NCI-H2227 treated with DMSO at 0.1 percent for 48 hours (cell line): ENCODE measurements around the gene NTMT1.
"Not testable (repeated sequence)": the region's sequence is repeated elsewhere in the genome, so short reads cannot be mapped to it uniquely, and the experiment has no call there.

Source experiments
- DNase-seq: peaks from one replicate; lab custom pipeline; 2025; lab: John Stamatoyannopoulos, UW

NTMT1 gene, protein sequence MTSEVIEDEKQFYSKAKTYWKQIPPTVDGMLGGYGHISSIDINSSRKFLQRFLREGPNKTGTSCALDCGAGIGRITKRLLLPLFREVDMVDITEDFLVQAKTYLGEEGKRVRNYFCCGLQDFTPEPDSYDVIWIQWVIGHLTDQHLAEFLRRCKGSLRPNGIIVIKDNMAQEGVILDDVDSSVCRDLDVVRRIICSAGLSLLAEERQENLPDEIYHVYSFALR

DNA sequence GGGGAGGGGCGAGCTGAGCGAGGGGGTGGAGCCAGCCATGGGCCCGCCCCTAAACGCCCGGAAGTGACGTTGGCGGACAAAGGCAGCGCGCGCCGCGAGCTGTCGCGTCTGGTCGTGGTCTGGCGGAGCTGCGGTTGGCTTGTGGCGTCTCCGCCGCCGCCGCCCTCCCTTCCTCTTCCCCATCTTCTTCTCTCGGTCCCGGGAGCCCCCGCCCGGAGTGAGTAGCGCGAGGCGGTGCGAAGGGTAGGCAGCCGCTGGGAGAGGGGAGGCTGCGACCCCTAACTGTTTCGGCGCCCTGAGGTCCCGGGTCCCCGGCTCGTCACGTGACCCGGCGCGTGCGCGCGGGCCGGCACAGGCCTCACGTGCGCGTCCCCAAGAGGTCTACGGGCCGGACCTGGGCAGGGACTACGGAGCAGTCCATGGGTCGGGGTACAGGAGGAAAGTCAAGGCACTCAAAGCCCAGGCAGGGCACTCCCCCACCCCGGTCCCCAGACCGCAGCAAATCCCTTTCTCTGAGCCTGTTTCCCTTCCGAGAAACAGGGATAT, at the start of gene NTMT1:
Gene NTMT1, plus strand, starts transcription at position 85 of the 546 bp plus-strand sequence. CDS start 6,541 bp downstream, outside the sequence.
- peak; percentile 72 for DNase-seq

DNA sequence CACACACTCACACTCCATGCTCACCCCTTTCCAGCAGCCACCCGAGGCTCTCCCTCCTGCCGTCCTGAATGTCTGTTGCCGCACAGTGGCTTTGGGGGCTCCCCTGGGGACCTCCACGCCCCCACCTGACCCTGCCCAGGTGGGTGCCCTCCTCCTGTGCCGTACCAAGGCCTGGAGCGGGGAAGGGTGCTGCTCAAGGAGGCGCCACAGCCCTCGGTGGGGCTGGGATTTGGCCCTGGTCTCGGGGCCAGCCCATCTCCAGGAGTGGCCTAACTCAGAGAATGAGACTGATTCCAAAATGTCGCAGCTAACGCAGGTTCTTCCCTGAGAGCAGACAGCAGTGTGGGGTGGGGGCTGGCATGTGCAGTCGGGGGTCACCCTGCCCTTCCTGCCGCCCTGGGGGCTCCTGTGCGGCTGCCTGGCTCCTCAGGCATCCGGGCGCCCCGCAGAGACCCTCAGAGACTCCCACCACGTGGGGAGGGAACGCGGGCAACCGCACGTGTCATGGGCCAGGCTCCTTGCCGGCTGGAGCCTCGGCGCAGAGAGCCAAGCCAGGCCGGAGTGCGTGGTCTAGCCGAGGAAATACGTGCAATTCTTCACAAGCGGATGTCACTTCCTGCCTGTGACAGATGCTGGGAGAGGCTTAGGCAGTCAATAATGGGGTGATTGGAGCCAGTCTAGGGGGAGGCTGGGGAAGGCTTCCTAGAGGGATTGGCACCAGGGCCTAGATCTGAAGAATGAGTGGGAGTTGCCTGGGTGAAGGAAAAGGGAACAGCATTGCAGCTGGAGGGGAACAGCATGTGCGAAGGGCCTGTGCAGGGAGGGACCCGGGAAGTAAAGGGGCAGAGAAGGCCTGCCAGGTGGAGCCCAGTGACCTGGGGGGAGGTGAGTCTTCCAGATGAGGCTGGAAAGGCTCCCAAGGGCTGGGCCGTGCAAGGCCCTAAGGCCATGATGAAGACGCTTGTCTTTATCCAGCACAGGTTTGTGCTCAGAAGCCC, 49.1 kb upstream of the NTMT1 start:
- no peak for DNase-seq

DNA sequence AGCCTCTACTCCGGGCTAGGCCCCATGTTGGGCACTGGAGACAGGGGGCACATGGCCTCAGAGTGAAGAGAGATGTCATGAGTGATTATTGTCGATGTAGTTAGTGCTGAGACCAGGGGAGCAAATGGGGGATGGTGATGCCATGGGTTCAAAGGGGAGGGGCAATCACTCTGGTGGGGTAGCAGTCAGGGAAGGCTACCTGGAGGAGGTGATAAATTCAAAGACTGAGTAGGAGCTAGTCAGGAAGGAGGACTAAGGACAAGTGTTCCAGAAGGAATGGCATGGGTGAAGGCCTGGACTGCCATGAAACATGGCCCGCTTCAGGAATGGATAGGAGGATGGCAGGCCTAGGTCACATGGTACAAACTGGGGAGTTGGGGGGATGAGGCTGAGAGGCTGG, 46.7 kb upstream of the NTMT1 start:
- no peak for DNase-seq

DNA sequence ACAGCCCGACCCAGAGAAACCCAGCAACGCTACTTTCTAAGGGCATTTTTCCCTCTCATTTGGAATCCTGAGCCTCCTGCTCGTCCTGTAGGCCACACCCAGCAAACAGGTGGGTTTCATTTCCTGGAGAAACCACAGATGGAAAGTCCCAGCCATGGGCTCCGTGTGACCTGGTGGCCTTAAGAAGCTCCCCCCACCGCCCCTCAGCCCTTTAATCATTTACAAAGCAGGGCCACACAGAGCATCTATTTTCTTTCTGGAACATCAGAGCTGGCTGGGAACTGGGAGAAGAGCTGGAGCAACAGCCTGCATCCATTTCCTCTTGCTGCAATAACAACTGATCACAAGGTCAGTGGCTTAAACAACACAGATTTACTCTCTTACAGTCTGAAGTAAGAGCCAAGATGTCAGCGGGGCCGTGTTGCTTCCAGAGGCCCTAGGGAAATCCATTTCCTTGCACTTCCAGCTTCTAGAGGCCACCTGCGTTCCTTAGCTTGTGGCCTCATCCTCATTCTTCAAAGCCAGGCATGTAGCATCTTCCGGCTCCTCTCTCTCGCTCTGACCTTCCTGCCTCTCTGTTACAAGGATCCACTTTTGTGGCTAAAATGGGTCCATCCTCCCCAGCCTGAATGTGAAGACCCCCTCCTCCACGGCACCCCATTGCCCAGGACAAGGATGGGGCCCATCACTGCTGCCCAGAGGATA, 45.6 kb upstream of the NTMT1 start:
- no peak for DNase-seq

DNA sequence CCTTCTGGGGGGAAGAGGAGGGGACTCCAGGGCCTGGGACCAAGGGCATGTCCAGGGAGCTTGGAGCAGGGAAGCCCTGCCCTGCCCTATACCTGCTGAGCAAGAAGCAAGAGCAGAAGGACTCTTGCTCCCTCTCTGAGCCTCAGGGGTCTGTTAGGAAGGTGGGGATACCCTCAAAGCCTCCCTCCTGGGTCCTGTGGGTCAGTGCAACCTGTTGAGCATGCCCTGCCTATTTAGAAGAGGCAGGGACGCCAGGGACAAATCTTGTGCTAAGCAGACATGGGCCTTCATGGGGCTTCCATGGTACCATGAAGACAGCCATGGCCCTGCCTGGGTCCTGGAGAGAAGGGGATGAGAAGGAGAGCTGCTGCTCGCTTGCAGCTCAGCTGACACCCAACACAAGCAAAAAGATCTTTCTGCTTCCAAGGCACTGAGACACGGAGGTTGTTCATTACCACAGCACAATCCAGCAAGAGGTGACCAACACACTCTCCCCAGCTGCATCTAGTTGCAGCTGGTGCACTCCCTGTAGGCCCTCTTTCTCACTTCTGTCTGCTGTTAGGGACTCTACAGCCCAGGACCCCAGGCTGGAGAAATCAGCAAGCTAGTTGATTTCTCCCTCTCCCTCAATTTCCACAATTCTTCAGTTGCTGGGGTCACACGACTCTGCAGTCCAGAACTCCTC, 44.3 kb upstream of the NTMT1 start:
- DNase-seq: no peak

DNA sequence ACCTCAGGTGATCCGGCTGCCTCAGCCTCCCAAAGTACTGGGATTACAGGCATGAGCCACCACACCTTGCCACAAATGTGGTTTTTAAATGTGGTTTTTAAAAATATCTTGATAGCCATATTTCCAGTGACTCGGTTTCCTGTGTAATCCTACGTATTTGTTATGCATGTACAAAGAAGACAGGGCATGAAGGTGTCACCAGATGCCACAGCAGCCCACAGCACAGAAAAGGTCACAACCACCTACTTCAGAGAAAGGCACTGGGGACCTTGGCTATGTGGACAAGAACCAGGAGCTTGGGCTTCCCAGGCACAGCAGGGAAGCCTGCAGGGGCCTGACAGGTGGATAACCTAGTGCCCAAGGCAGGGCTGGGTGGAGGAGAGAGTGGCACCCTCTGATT, 43.1 kb upstream of the NTMT1 start:
- DNase-seq: no peak

DNA sequence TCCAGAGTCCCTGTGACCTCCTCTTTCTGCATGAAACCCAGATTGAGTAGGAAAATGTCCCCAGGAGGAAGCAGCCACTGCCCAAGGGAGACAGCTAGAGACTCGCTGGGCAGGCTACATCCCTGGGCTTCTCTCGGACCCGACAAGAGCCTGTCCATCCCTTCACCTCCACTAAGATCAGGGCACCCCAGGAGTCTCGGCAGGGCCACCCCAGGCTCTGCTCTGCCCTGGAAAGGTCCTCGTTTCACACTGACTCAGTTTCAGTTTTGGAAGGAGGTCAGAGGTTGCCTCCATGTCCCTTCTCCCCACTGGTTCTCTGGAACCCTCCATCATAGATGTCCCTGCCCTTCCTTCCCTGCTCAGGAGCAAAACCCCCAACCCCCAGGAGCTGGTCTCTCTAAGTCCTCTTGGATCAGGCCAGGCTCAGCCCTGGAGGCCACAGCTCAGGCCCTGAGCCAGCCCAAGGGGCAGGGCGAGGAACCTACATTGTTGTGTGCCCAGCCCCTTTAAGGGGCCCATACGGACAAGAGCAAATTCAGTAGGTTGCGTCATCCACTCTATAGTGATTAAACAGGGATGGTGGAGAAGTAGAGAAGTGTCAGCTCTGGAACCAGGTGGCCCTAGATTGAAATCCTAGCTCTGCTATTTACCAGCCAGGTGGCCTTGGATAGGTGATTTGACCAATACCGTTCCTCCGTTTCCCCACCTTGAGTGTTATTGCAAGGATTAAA, 42.5 kb upstream of the NTMT1 start:
- no peak for DNase-seq

DNA sequence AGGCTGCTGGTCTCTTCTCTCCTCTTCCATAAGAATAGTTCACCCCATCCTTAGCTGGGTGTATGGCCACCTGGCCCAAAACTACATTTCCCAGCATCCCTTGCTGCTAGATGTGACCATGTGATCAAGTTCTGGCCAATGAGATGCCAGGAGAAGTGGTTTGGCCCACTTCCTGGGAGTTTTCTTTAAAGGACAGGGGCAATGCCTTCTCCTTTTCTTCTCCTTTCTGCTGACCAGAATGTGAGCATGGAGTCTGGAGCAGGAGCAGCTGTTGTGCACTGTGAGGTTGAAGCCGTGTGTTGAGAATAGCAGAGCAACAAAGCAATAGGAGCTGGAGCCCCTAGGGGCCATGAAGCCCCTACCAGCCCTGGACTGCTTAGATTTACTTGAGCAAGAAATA, 41.8 kb upstream of the NTMT1 start:
- no peak for DNase-seq

DNA sequence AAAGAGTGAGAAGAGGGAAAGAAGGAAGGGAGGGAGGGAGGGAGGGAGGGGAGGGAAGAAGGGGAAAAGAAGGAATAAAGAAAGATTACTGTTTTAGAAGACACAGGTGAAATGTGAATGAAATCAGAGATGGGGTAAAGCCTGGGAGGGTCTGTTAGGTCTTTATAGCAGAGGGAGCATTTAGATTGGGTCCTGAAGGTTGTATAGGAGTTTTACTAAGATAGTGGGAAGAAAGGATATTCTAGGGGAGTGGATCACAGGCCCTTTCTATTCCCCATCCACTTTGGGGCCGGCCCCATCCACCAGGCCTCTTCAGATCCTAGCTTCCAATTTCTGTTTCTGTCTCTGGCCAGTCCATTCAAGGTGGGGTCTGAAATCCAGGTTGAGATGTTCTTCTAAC, 40.6 kb upstream of the NTMT1 start:
- no peak for DNase-seq

DNA sequence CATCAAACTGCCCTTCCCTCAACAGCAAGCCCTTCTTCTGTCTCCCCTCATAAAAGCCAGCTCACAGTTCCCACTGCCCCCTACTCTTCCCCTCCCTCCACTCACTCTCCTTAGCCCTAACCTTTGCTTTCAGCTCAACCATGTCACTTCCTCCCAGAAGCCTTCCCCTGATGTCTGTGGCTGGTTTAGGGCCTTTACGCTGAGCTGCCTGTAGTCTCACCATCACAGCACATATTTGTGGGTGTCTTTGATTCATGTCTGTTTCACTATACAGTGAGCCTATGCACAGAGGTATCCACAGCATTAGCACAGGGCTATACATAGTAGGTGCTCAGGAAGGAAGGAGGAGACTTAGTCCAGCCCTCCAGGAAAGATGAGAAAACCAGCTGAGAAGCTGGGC, 39.7 kb upstream of the NTMT1 start:
- DNase-seq: no peak

DNA sequence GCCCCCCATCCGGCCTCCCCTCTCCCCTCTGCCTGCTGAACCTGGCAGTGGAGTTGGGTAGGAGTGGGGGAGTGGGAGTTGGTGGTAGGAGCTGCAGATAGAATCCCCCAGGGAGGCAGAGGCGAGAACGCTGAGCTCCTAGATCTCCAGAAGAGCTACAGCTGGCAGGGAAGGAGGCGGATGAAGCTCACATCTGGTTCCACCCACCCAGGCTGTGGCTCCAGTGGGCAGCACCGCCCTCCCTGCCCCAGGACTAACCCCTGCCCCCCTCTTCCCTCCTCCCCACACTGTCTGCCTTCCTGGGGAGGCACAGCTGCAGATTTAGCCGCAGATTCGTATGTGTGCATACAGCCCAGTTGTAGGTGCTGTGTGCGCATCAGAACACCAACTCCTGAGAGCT, 39.3 kb upstream of the NTMT1 start:
- no peak for DNase-seq

DNA sequence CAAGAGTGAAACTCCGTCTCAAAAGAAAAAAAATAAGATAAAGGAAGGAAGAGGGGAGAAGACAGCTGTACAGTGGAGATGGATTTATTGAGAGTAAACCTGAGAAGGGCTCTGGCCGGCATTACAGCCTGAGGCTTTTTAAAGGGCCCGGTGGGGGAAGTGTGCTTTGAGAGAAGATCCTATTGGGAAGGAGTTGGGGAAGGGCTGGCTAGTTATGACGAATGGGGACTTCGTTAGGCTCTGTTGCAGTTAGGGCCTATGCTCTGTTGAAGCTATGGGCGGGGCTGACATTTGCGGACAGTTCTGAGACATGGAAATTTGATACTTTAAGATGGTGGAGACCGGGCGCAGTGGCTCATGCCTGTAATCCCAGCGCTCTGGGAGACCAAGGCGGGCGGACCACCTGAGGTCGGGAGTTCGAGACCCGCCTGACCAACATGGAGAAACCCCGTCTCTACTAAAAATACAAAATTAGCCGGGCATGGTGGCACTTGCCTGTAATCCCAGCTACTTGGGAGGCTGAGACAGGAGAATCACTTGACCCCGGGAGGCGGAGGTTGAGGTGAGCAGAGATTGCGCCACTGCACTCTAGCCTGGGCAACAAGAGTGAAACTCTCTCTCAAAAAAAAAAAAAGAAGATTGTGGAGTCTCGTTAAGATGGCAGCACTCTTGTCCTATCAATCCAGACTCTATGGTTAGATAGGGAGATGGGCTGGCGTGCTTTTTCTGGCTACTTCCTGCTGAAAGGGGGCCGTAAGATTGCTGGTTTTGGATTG, 38.3 kb upstream of the NTMT1 start:
- DNase-seq: no peak

DNA sequence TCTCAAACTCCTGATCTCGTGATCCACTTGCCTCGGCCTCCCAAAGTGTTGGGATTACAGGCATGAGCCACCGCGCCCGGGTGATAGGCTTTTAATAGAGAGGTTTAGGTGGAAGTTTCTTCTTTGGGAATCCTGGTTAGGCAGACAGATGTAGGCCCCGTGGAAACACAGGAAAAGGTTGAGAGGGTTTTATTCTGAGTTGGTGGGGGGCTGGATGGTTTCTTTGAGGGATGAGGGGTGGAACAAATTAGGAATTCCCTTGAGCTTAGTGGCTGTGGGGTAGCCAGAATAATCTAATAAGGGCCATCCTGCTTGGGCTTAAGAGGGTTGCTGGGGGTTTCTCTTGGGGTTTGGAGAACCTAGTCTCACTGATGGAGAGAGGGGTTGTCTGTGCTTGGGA, 35.5 kb upstream of the NTMT1 start:
- no peak for DNase-seq

DNA sequence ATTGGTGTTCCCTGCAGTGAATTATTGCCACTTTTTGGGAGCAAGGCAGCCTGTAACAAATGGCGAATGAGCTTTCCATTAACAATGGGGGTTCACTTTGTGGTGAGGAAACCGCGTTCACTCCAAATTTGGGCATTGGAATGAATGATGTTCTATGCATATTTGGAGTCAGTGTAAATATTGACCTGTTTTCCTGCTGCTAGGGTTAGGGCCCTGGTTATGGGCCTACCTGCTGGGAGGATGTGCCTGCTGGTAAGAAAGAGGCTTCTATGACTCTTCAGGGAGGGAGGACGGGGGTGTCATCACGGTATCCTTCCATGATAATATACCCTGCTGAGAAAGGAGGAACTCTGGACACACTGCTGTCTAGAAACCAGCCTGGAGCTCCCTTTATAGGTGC, 34.0 kb upstream of the NTMT1 start:
- DNase-seq: no peak

DNA sequence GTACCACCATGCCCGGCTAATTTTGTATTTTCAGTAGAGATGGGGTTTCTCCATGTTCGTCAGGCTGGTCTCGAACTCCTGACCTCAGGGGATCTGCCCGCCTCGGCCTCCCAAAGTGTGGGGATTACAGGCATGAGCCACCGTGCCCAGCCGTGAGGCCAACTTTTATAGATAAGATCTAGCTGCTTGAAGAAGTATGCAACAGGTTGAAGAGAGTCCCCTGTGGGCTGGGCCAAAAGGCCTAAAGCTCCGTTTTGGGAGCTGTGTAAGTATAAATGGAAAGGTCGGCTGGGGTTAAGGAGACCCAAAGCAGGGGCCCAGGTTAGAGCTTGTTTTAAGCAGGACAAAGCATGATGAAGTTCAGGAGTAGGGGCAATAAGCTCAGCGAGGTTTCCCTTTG, 33.2 kb upstream of the NTMT1 start:
- not testable (repeated sequence) for DNase-seq

DNA sequence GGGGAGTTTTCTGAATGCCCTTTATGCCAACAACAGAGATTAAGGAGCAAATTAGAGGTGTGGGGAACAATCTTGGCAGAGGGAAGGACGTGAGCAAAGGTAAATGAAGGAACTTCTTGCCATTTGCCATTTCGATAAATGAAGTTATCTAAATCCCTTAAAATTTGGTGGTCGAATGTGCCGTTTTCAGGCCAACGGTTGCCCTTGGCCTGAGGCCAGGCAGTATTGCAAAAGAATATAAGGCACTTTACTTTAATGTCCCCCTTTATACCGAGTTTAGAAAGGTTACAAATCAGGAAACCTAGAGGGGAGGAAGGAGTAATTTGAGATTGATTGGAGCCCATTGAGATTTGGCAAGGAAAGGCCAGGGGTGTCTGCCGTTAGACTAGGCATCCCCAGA, 31.3 kb upstream of the NTMT1 start:
- DNase-seq: no peak

DNA sequence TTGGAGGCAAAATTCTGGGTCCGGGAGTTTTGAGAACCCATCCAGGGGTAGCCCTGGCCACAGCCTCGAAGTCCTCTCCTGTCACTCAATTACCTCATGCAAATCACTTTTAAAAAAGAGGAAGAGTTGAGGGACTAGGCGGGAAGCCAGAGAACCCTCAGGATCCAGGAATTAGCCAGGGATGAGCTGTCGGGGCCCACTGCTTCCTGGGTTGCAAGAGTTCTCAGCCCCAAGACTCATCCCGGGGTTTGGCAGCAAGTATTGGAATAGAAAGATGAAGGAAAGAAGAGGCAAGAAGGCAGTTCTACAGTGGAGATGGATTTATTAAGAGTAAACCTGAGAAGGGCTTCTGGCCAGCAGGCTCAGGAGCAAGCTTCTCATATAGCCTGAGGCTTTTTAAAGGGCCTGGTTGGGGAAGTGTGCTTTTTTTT, 30.6 kb upstream of the NTMT1 start:
- DNase-seq: no peak

DNA sequence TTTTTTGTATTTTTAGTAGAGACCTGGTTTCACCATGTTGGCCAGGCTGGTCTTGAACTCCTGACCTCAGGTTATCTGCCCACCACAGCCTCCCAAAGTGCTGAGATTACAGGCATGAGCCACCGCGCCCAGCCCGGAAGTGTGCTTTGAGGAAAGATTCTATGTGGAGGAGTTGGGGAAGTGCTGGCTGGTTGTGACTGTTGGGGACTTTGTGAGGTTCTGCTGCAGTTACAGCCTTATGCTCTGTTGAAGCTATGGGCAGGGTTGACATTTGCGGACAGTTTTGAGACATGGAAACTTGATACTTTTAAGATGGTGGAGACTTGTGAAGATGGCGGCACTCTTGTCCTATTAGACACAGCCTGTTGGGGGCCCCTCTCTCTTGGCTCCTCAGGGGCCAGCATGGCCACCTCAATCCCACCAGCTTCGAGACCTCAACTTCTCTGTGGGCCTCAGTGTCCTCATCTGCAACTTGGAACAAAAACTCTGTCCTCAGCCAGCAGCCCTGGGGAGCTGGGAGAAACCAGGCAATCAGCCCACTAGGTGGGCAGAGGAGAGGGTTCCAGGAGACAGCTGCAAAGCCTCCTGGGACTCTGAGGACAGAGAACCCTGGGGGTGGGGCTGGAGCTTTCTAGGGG, 29.9 kb upstream of the NTMT1 start:
- DNase-seq: no peak

DNA sequence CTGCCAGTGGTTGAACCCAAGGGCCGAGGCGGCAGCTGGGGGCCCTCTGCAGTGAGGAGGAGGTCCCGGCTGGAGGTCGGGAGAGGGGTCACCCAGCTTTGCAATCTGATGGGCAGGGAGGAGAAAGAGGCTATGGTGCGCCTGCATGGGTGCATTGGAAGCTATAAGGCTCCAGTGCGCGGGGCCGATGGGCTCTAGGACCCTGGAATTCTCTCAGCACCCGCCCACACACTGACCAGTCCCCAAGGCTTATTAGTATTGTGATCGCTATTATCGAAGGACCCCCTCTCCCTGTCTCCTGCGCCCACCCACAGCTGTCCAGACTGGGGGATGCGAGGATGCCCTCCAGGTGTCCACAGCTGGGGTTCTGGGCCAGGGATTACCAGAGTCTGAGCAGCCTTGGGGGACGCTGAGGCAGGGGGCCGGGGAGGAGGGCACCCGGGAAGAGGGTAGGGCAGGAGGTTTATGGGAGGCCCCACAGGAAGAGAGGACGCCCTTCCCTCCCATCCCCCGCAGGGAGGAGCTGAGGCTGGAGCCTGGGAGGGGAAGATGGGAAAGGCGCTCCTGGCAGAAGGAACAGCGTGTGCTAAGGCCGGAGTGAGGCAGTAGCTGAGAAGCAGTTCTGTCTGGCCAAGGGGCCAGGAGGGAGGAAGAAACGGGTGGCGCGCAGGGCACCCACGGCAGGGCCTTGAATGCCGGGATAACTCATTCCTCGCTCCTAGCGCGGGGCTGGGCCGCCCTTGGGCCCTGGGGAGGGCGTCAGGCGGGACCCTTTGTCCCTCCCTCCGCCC, 29.2 kb upstream of the NTMT1 start:
- DNase-seq: peak; percentile 7
